CD14-positive monocyte (primary cell): Measurements from ENCODE around the gene RAB28. TPM values are rescaled to one million over a fixed set of nuclear protein-coding genes. Genes with fewer than 3 reads are reported as not detected.

ENCODE experiments used
- DNase-seq, 3 donors: peaks; one replicate each; pipeline ENCODE4 v3.0.0-alpha.2; 2011 to 2022
- H2AFZ ChIP-seq: 2 replicates; pipeline ENCODE4 v1.6.0; 2012; ENCODE audit warnings: mild to moderate bottlenecking, low read depth, low read length, inconsistent platforms; ENCODE audit not compliant: insufficient read depth, poor library complexity, severe bottlenecking
- H3K27ac ChIP-seq, 2 donors: 1 replicate in 1 of 2; 2 replicates in 1 of 2; pipeline ENCODE4 v1.5.1; 2012 to 2013; ENCODE audit warnings: low read length in 2 of 2, control low read depth in 1 of 2, inconsistent platforms in 1 of 2, low read depth in 1 of 2, mild to moderate bottlenecking in 1 of 2
- H3K27me3 ChIP-seq, 2 donors: one replicate each; pipeline versions ENCODE4 v1.6.0 to v1.6.1; 2011 to 2013; ENCODE audit warnings: low read length in 2 of 2; ENCODE audit not compliant: control insufficient read depth in 2 of 2, insufficient read depth in 2 of 2
- H3K36me3 ChIP-seq, 2 donors: replicated peaks in 1 of 2; 1 replicate in 1 of 2; 2 replicates in 1 of 2; pipeline versions ENCODE4 v1.5.1 to v1.6.1; 2012 to 2013; ENCODE audit warnings: low read length in 2 of 2, control low read depth in 1 of 2, inconsistent platforms in 1 of 2, mild to moderate bottlenecking in 1 of 2; ENCODE audit not compliant: insufficient read depth in 2 of 2, control insufficient read depth in 1 of 2
- H3K4me1 ChIP-seq, 2 donors: 1 replicate in 1 of 2; 2 replicates in 1 of 2; pipeline versions ENCODE4 v1.5.1 to v1.6.1; 2012 to 2013; ENCODE audit warnings: low read length in 2 of 2, control low read depth in 1 of 2, inconsistent platforms in 1 of 2, mild to moderate bottlenecking in 1 of 2, moderate library complexity in 1 of 2; ENCODE audit not compliant: insufficient read depth in 2 of 2, control insufficient read depth in 1 of 2
- H3K4me2 ChIP-seq: replicated peaks from 2 replicates; pipeline ENCODE3; 2012; ENCODE audit warnings: low read length, moderate library complexity, mild to moderate bottlenecking; ENCODE audit not compliant: poor library complexity, severe bottlenecking; ENCODE audit errors: extremely low read depth
- H3K4me3 ChIP-seq, 3 experiments: fragments of 200-600 bp in 1 of 3; sonication (generic) in 1 of 3; replicated peaks in 1 of 3; 1 replicate in 2 of 3; 2 replicates in 1 of 3; pipeline ENCODE4 v1.5.1; 2011 to 2013; ENCODE audit warnings: low read length in 3 of 3, mild to moderate bottlenecking in 3 of 3, control low read depth in 2 of 3, low read depth in 2 of 3, inconsistent platforms in 1 of 3, moderate library complexity in 1 of 3
- H3K79me2 ChIP-seq: 2 replicates; pipeline ENCODE4 v1.6.0; 2012; ENCODE audit warnings: mild to moderate bottlenecking, control low read depth, inconsistent platforms, low read length, moderate library complexity; ENCODE audit not compliant: insufficient read depth
- H3K9ac ChIP-seq: 2 replicates; pipeline ENCODE4 v1.6.0; 2017; ENCODE audit warnings: low read length, mild to moderate bottlenecking; ENCODE audit not compliant: insufficient read depth, poor library complexity, severe bottlenecking
- H3K9me3 ChIP-seq, 2 donors: replicated peaks in 1 of 2; 1 replicate in 1 of 2; 2 replicates in 1 of 2; pipeline versions ENCODE4 v1.5.1 to v1.6.1; 2012 to 2013; ENCODE audit warnings: low read length in 2 of 2, control low read depth in 1 of 2; ENCODE audit not compliant: control insufficient read depth in 1 of 2, insufficient read depth in 1 of 2
- H4K20me1 ChIP-seq: 2 replicates; pipeline ENCODE4 v1.6.0; 2012; ENCODE audit warnings: mild to moderate bottlenecking, low read length, control low read depth, moderate library complexity; ENCODE audit not compliant: insufficient read depth
- H3K27ac Mint-ChIP-seq, 7 donors: one replicate each; pipeline ENCODE4 v1.8.0; 2020; ENCODE audit warnings: mild to moderate bottlenecking in 7 of 7, mixed read lengths in 7 of 7, moderate library complexity in 6 of 7, inconsistent platforms in 2 of 7
- H3K27me3 Mint-ChIP-seq, 3 donors: one replicate each; pipeline ENCODE4 v1.8.0; 2021 to 2022; ENCODE audit warnings: low read depth in 3 of 3, mild to moderate bottlenecking in 3 of 3, mixed read lengths in 3 of 3, moderate library complexity in 3 of 3, inconsistent platforms in 1 of 3
- H3K36me3 Mint-ChIP-seq, 2 donors: one replicate each; pipeline ENCODE4 v1.8.0; 2020; ENCODE audit warnings: mixed read lengths in 2 of 2, inconsistent platforms in 1 of 2, mild to moderate bottlenecking in 1 of 2
- H3K4me1 Mint-ChIP-seq: one replicate; pipeline ENCODE4 v1.8.0; 2020; ENCODE audit warnings: mild to moderate bottlenecking, mixed read lengths
- H3K4me3 Mint-ChIP-seq, 2 donors: one replicate each; pipeline ENCODE4 v1.8.0; 2020; ENCODE audit warnings: mild to moderate bottlenecking in 2 of 2, mixed read lengths in 2 of 2, moderate library complexity in 1 of 2
- H3K9me3 Mint-ChIP-seq, 7 donors: one replicate each; pipeline ENCODE4 v1.8.0; 2020 to 2022; ENCODE audit warnings: mixed read lengths in 7 of 7, mild to moderate bottlenecking in 6 of 7, moderate library complexity in 6 of 7, inconsistent platforms in 2 of 7
- WGBS: methylation state at CpG from one replicate; pipeline ENCODE4 v1.1.5; 2013; ENCODE audit warnings: missing lambda C conversion rate; ENCODE audit not compliant: insufficient coverage; 5-methylcytosine and 5-hydroxymethylcytosine counted together
- intact Hi-C, 2 donors: fragments of 100-400 bp; cut with micrococcal nuclease; formaldehyde crosslinking; loops; one replicate each; pipeline versions ENCODE4 v1.15.0 to v1.15.1; 2023
- polyA plus RNA-seq, 3 donors: library from polyadenylated mRNA; depleted of rRNA in 1 of 3; unstranded in 2 of 3; stranded (reverse) in 1 of 3; fragments of 300-500 nt in 2 of 3; fragments of >200 nt in 1 of 3; fragmentation: Illumina TruSeq in 2 of 3; gene quantifications; 1 replicate in 2 of 3; 2 replicates in 1 of 3; pipeline ENCODE4 v1.2.3, GENCODE V29; 2012 to 2021
- TF ChIP-seq, protein P1 (sequence below): fragments of 200-600 bp; IDR thresholded peaks from one replicate; pipeline ENCODE4 v1.8.0; 2022; ENCODE audit warnings: antibody characterized with exemption, mild to moderate bottlenecking

The RAB28 gene
- polyA plus RNA-seq, 3 donors = 7.6 to 18.0 (median 17.8) TPM

DNA sequence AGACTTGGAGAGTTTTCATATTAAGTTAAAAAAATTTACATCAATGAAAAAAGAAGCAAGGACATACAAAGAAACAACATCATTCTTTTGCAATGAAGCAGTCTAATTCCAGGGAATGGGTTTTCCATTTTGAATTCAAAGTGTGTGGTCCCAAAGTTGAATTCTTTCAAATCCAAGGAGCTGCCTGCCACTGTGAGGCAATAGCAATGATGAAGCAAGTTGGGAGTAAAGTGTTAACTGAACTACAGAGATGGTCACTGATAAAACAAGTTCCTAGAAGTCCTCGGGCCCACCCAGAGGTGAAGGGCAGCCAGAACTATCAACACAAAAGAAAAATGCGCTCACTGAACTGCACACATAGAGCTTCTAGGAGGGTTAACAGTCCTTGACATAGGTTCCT lies 115.9 kb downstream of the RAB28 start:
- no peak overlapping the region for H3K27ac Mint-ChIP-seq
- no CpG with 5 or more reads among the region's 2 CpGs for WGBS
- intact Hi-C loops = no loop called here

DNA sequence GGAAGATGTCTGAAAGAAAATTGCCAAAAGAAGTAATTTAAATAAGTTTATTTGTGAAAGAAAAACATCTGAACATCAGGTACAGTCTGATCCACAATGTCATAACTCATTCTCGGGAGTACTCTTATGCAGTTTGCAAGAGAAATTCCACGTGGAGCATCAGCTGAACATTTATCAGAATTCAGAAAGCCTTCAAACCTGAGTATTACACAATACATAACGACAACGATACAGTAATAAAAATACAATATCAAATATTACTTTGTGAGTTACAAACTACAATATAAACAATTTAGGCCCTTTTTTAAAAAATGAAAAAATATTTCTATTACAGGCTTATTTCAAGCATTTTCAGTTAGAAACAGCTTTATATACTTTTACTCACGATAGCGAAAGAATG lies 116.4 kb downstream of the RAB28 start:
- Histone ChIP-seq H3K27ac (no peak overlapping the region), H3K4me3 (no peak overlapping the region), H3K4me2 (no peak overlapping the region), H3K9ac (no peak overlapping the region), H3K9me3 (no peaks in the 10 kb centered on the region), H3K27me3 (no peaks in the 10 kb centered on the region), H3K36me3 (peaks cover 0 to 15% of the 10 kb centered on the region in 2 donors), H2AFZ (no peak overlapping the region), H4K20me1 (no peaks in the 10 kb centered on the region), H3K79me2 (no peaks in the 10 kb centered on the region), H3K4me1 (no peaks in the 10 kb centered on the region)
- Mint-ChIP-seq H3K27me3 (peaks cover 0 to 3% (median 0%) of the 10 kb centered on the region in 3 donors), H3K9me3 (peaks cover 0 to 7% (median 3%) of the 10 kb centered on the region in 7 donors), H3K27ac (no peak overlapping the region), H3K4me3 (no peak overlapping the region), H3K36me3 (peaks cover 19 to 34% of the 10 kb centered on the region in 2 donors), H3K4me1 (no peaks in the 10 kb centered on the region)
- intact Hi-C loops = no loop called here
- WGBS = 93% methylated on average over 2 of the region's 6 CpGs
- TF ChIP-seq, protein P1, sequence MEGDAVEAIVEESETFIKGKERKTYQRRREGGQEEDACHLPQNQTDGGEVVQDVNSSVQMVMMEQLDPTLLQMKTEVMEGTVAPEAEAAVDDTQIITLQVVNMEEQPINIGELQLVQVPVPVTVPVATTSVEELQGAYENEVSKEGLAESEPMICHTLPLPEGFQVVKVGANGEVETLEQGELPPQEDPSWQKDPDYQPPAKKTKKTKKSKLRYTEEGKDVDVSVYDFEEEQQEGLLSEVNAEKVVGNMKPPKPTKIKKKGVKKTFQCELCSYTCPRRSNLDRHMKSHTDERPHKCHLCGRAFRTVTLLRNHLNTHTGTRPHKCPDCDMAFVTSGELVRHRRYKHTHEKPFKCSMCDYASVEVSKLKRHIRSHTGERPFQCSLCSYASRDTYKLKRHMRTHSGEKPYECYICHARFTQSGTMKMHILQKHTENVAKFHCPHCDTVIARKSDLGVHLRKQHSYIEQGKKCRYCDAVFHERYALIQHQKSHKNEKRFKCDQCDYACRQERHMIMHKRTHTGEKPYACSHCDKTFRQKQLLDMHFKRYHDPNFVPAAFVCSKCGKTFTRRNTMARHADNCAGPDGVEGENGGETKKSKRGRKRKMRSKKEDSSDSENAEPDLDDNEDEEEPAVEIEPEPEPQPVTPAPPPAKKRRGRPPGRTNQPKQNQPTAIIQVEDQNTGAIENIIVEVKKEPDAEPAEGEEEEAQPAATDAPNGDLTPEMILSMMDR = no peak
- no peak for DNase-seq

More for the DNA sequence above, 115.9 kb downstream of the RAB28 start:
- peaks cover 20 to 34% of the 10 kb centered on the region in 2 donors for H3K36me3 Mint-ChIP-seq
- TF ChIP-seq, protein P1 = no peak
- no peaks in the 10 kb centered on the region for H3K4me1 Mint-ChIP-seq
- H4K20me1 ChIP-seq = no peaks in the 10 kb centered on the region
- H3K27ac ChIP-seq = no peak overlapping the region
- peaks cover 0 to 7% (median 3%) of the 10 kb centered on the region in 7 donors for H3K9me3 Mint-ChIP-seq
- H3K4me1 ChIP-seq = no peaks in the 10 kb centered on the region
- H3K36me3 ChIP-seq = peaks cover 0 to 15% of the 10 kb centered on the region in 2 donors
- no peak overlapping the region for H3K9ac ChIP-seq
- peaks cover 0 to 3% (median 0%) of the 10 kb centered on the region in 3 donors for H3K27me3 Mint-ChIP-seq
- no peaks in the 10 kb centered on the region for H3K9me3 ChIP-seq
- no peak for DNase-seq
- no peak overlapping the region for H3K4me3 ChIP-seq
- no peaks in the 10 kb centered on the region for H3K79me2 ChIP-seq
- no peaks in the 10 kb centered on the region for H3K27me3 ChIP-seq
- H3K4me3 Mint-ChIP-seq = no peak overlapping the region
- H2AFZ ChIP-seq = no peak overlapping the region
- no peak overlapping the region for H3K4me2 ChIP-seq
